ENCODE measurements around the gene PPFIA4.

PPFIA4 gene

DNA sequence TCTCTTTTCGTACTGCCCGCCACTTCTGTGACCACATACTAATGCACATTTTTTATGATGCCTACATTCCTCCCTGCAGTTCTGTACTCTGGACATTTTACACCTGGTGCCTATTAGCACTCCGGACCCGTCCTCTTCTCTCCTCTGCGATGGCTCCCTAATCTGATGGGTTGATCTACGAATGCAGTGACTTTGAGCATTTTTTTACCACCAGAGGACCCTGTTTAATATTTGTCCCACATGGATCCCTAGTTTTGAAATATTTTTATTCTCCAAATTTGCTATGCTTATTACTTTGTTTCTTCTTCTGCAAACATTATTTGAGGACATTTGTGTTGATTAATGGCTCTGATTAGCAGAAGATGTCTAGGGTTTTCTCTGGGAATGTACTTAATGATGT is 5.2 kb downstream of the PPFIA4 start:
- TF ChIP-seq, protein P1, sequence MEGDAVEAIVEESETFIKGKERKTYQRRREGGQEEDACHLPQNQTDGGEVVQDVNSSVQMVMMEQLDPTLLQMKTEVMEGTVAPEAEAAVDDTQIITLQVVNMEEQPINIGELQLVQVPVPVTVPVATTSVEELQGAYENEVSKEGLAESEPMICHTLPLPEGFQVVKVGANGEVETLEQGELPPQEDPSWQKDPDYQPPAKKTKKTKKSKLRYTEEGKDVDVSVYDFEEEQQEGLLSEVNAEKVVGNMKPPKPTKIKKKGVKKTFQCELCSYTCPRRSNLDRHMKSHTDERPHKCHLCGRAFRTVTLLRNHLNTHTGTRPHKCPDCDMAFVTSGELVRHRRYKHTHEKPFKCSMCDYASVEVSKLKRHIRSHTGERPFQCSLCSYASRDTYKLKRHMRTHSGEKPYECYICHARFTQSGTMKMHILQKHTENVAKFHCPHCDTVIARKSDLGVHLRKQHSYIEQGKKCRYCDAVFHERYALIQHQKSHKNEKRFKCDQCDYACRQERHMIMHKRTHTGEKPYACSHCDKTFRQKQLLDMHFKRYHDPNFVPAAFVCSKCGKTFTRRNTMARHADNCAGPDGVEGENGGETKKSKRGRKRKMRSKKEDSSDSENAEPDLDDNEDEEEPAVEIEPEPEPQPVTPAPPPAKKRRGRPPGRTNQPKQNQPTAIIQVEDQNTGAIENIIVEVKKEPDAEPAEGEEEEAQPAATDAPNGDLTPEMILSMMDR (IDR thresholded peaks at IDR 0.05; ENCODE audit: borderline replicate concordance, control extremely low read depth, extremely low read depth, insufficient read depth, missing control alignments) = no peak
- in situ Hi-C loops (cut with MboI; ENCODE audit: low sequenced_read_pairs, unreplicated experiment) = no loop called here
- no peak for DNase-seq (ENCODE audit: low spot score)

DNA sequence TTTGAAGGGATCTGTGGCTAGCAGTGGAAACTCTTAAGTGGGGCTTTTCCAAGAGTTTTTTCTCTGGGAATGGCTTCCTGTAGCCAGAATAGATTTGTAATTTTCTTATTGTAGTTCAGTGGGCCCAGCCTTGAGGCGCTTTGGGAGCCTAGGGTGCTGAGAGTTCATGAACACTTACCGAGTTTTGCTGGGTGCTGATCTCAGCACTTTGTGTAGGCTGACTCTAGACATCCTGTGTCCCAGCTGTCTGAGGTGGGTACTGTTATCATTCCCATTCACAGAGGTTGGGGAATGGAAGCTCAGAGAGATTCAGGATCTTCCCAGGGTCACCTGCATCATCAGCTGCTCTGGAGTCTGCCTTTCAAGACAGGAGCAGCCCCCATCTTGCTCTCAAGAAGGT is 7.0 kb downstream of the PPFIA4 start:
- TF ChIP-seq, protein P1 (IDR thresholded peaks at IDR 0.05; ENCODE audit: borderline replicate concordance, control extremely low read depth, extremely low read depth, insufficient read depth, missing control alignments) = no peak
- in situ Hi-C loops (cut with MboI; ENCODE audit: low sequenced_read_pairs, unreplicated experiment) = no loop called here
- DNase-seq (ENCODE audit: low spot score) = no peak

DNA sequence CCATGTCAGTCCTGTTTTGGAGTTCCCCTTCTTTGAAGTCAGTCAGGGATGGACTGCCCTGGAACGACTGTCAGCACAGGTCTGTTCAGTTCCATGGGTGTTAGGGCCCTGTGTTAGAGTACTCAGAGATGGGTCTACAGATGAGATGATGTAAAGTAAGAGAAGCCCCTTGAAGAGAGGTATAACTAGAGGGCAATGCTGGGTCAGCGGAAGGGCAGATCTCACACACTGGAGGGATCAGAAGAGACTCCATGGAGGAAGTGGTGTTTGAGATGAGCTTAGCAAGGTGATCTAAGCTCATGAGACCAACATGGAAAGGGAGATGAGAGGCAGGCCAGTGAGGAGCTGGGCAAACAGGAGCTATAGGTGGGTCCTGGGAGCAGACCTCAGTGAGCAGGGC is 7.6 kb downstream of the PPFIA4 start:
- DNase-seq (ENCODE audit: low spot score) = peak; percentile 12
- in situ Hi-C loops (cut with MboI; ENCODE audit: low sequenced_read_pairs, unreplicated experiment) = no loop called here
- TF ChIP-seq, protein P1 (IDR thresholded peaks at IDR 0.05; ENCODE audit: borderline replicate concordance, control extremely low read depth, extremely low read depth, insufficient read depth, missing control alignments) = no peak

DNA sequence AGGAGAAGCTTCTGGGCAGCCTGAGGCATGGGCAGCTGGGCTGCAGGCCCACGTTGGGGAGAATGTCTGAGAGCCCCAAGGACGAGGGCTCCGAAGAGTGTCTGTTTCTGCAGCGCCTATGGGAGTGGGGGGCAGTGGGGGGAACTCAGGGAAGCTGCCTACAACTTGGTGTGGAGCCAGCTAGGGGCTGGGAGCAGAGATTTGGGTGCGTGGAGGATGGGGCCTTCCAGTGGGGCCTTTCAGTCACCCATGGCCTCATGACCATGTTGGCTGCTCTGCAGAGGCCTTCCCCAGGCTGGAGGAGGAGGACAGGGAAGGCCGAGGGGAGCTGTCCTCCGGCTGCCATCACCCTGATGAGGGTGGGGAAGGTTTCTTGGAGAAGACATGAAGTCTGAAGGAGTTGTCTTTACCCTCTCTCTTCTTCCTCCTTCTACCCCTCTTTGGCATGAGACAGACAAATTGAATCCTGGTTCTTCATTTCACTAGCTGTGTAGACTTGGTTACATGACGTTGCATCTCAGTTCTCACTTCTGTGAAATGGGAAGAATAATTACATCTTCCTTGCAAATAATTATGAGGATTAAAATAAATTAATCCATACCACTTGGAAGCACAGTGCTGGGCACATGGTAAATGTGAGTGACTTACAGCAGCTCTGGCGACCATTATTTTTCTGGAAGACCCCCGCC is 8.3 kb downstream of the PPFIA4 start:
- TF ChIP-seq, protein P1 (IDR thresholded peaks at IDR 0.05; ENCODE audit: borderline replicate concordance, control extremely low read depth, extremely low read depth, insufficient read depth, missing control alignments) = no peak
- in situ Hi-C loops (cut with MboI; ENCODE audit: low sequenced_read_pairs, unreplicated experiment) = no loop called here
- DNase-seq (ENCODE audit: low spot score) = peak; percentile 18

DNA sequence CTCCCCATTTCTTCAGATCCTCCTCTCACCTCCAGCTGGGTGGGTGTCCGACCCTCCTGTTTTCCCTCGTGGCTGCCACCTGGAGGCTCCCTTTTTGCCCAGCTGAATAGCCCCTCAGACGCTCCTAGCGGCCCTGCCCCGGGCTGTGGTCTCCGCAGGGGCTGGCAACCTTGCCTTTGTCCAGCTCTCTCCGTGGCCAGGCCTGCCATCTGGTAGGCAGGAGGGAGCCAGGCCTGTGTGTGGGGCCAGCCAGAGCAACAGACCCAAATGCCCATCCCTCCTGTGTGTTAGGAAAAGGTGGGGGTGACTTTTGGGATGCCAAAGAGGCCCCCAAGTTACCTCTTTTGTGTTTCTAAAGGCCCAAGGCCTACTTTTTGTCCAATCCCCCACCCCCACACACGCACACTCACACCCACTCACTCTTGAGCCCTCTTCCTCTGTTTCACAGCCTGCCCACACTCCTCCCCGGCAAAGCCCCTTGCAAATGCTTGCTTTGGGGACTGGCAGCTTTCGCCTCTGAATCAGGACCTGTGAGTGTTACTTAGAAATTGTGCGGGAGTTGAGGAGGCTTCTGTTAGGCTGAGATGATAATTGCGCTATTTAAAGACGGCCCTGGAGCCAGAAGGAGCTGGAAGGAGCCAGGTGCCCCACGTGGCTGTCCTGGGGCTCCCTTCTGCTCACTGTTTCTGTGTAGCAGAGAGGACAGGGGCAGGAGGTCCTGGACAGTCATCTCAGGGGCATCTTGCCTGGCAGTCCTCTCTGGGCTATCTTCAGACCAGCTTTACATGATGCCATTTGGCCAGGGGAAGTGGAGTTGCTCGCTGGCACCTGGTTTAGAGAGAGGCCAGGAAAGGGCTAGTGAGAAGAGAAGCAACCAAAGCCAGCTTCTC is 9.1 kb downstream of the PPFIA4 start:
- DNase-seq (ENCODE audit: low spot score) = peak; percentile 28
- TF ChIP-seq, protein P1 (IDR thresholded peaks at IDR 0.05; ENCODE audit: borderline replicate concordance, control extremely low read depth, extremely low read depth, insufficient read depth, missing control alignments) = no peak
- in situ Hi-C loops (cut with MboI; ENCODE audit: low sequenced_read_pairs, unreplicated experiment) = no loop called here

DNA sequence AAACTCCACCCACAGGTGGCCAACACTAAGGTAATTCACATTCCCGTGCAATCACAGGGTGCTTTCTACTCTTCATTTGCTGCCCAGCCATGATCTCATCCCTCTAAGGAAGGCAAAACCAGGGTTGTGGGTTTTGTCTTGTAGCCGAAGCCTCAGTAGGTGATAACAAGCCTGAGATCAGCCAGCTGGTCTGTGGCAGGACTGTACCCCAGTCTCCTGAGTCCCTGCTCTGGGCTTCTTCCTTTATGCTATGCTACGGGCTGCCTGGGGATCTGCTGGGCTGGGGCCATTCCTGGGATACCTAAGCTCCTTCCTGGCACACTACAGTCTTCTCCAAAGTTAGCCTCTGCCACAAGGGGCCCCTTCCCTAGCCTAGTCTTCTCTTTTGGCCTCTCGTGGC is 9.8 kb downstream of the PPFIA4 start:
- DNase-seq (ENCODE audit: low spot score) = peak; percentile 27
- TF ChIP-seq, protein P1 (IDR thresholded peaks at IDR 0.05; ENCODE audit: borderline replicate concordance, control extremely low read depth, extremely low read depth, insufficient read depth, missing control alignments) = no peak
- in situ Hi-C loops (cut with MboI; ENCODE audit: low sequenced_read_pairs, unreplicated experiment) = no loop called here

Data from GM13976 (cell line).